ENCODE data around the gene TGFA.

Gene TGFA

DNA sequence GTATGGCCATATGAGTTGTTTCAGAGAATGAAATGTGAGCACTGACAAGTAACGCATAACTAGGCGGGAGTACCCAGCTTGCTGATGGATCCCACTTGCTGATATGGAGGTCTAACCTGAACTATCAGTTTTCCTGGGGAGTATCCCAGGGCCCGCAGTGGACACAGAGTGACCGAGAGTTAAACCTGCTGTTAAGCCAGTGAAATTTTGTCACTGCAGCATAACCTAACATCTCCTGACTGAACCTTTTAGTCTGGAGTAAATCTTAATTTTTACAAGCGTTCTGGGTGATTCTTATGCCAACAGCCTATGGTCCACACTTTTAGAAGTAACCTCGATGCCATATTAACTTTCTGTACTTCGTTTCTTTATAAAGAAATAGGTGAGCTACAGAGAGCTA, 54.4 kb downstream of the TGFA start:
- no peak for DNase-seq (ENCODE audit: low read depth in 1 of 2, low spot score in 1 of 2)

- no peak for DNase-seq (ENCODE audit: low read depth in 1 of 2, low spot score in 1 of 2)
Observed at GRCh38 chr2:70498528-70498927, 55.1 kb downstream of the TGFA start.

DNA sequence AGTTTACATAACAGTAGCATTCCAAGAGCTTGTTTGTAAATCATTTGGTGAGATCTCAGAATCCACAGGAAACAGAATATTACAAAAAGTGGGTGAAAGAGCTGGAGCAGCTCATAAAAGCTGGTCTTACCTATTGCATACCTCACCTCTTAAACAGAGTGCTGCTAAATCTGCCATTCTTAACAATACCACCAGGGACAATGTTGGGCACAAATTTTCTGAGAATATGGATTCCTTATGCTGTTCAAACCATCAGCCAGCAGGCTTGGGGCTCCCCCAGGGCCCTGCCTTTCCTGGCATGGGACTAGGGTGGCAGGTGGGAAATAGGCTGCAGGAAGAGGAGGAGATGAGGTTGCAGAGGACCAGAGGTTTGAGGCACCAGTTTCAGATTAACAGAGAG, 55.6 kb downstream of the TGFA start:
- no peak for DNase-seq (ENCODE audit: low read depth in 1 of 2, low spot score in 1 of 2)

- no peak for DNase-seq (ENCODE audit: low read depth in 1 of 2, low spot score in 1 of 2)
Observed at GRCh38 chr2:70496819-70497218, 56.8 kb downstream of the TGFA start.

GRCh38 chr2:70494293-70494886, 59.2 kb downstream of the TGFA start:
- no peak for DNase-seq (ENCODE audit: low read depth in 1 of 2, low spot score in 1 of 2)

- no peak for DNase-seq (ENCODE audit: low read depth in 1 of 2, low spot score in 1 of 2)
Observed at GRCh38 chr2:70490381-70490780, 63.2 kb downstream of the TGFA start.

DNA sequence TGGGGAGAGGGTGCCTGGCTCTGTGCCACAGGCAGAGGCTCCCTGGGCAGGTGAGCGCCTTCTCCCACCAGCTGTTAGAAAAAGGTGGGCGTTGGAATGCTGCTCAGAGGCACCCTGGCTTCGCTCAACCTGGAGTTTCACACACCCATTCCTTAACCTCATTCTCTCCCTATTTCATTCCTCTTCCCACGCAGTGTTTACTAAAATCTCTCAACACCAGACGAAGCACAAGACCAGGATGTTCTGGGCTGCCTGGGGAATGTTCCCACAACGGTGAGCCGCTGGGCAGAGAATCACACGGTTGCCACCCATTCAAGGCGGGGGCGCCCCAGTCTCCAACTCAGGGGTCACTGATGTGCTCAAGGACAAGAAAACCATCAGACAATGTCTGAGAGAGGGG, 64.5 kb downstream of the TGFA start:
- DNase-seq (ENCODE audit: low read depth in 1 of 2, low spot score in 1 of 2), result no peak

- DNase-seq (ENCODE audit: low read depth in 1 of 2, low spot score in 1 of 2), result no peak
Observed at GRCh38 chr2:70484086-70484485, 69.5 kb downstream of the TGFA start.

DNA sequence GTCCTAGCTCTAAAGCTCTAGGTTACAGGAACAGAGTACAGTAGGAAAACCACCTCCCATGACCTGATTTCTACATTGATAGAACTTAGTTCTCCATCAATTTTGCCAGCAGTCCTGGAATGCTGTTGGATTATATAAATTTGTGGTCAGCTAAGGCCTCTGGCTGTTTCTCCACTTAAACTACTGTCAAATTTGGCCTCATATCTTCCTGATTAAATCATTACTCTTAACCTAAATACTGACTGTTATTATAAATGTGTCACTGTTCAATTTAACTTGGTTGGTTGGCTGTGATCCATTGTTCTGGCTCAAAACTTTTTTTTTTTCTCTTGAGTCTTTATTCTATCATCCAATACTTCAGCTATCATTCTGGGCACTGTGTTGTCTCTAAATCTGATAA, 71.2 kb downstream of the TGFA start:
- no peak for DNase-seq (ENCODE audit: low read depth in 1 of 2, low spot score in 1 of 2)

DNA sequence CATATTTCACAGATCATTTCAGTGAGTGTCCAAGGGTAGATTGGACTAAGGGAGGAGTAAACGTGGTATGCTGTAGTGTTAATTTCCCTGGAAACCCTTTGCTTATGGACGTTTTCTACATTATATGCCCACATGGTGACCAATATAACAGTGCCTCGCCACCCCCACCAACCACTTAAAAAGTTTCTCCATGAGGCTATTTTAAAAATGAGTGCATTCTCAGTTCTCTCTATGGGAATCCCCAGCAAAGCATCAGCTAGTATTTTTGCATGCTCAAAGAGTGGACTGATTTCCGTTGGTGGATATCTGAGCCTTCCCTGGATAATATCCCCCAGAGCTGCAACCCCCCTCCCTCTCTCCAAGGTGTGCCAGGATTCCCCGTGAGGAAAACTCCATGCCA, 73.2 kb downstream of the TGFA start:
- no peak for DNase-seq (ENCODE audit: low read depth in 1 of 2, low spot score in 1 of 2)

DNA sequence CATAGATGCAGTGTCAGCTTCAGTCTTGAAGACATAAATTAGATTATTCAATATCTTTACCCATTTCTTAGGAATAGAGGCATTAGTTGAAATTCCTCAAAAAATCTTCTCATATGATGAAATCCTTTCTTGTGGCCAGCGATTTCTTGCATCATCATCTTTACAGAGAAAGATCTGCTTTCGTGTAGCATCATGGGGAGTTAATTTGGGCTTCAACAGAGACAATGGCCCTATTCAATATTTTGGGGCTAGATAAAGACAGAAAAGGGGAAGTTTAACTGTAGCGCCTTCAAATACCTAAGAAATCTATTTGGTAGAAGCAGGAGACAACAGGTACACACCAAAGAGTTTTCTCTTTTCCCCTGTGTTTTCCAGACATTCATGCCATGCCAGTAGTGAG, 73.8 kb downstream of the TGFA start:
- no peak for DNase-seq (ENCODE audit: low read depth in 1 of 2, low spot score in 1 of 2)

DNA sequence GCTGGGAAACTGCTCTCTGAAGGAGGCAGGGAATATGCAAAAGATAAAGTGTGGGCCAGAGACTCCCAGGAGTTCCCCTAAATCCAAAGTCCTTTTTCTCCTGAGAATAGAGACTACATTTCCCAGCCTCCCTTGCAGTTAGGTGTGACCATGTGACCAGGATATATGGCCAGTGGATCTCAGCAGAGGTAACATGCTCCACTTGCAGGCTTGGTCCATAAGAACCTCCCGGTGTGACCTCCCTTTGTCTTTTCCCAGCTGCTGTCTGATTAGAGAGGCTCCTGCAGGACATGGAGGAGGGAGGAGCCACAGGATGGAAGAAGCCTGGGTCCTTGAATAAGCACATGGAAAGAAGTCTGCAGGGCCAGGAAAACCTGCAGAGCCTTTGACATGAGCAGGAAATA, 76.2 kb downstream of the TGFA start:
- no peak for DNase-seq (ENCODE audit: low read depth in 1 of 2, low spot score in 1 of 2)

DNA sequence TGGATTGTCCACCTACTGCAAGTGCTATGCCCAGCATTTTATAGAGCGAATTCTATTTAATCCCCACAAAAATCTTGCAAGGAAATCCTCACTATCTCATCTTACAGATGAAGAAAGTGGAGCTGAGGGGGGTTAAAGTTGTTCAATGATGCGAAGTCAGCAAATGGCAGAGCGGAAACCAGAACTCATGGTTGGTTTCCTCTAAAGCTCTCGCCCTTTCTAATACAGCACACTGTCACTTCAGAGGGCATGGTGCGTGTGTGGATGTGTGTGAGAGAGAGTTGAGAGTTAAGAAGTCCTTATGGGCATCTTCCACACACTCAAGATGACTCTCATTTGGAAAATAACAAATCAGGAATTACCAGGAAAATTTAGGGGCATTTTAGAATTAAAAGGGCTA, 78.4 kb downstream of the TGFA start:
- DNase-seq (ENCODE audit: low read depth in 1 of 2, low spot score in 1 of 2), result no peak

GRCh38 chr2:70474256-70474848, 79.3 kb downstream of the TGFA start:
- DNase-seq (ENCODE audit: low read depth in 1 of 2, low spot score in 1 of 2), result no peak

- DNase-seq (ENCODE audit: low read depth in 1 of 2, low spot score in 1 of 2), result no peak
Observed at GRCh38 chr2:70473101-70473722, 80.4 kb downstream of the TGFA start.

GRCh38 chr2:70472221-70472890, 81.3 kb downstream of the TGFA start:
- no peak for DNase-seq (ENCODE audit: low read depth in 1 of 2, low spot score in 1 of 2)

GRCh38 chr2:70471129-70471528, 82.5 kb downstream of the TGFA start:
- DNase-seq (ENCODE audit: low read depth in 1 of 2, low spot score in 1 of 2), result no peak

DNA sequence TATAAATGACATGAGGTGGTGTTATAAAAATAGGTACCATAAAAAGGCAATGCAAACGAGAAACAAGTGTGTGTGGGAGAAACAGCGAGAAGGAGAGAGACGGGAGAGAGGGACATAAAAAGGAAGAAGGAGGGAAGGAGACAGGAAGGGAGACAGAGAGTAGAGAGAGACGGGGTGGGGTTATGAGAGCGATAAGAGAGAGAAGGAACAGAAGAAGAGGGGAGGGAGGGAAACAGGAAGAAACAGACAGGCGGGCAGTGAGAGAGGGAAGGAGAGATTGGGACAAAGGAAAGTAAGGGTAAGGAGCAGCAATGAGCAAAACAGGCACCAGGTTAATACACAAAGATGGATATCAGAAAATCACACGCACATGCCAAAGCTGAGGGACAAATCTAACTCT, 83.7 kb downstream of the TGFA start:
- DNase-seq (ENCODE audit: low read depth in 1 of 2, low spot score in 1 of 2), result no peak

- no peak for DNase-seq (ENCODE audit: low read depth in 1 of 2, low spot score in 1 of 2)
Observed at GRCh38 chr2:70469435-70469834, 84.2 kb downstream of the TGFA start.

GRCh38 chr2:70468878-70469277, 84.7 kb downstream of the TGFA start:
- no peak for DNase-seq (ENCODE audit: low read depth in 1 of 2, low spot score in 1 of 2)

DNA sequence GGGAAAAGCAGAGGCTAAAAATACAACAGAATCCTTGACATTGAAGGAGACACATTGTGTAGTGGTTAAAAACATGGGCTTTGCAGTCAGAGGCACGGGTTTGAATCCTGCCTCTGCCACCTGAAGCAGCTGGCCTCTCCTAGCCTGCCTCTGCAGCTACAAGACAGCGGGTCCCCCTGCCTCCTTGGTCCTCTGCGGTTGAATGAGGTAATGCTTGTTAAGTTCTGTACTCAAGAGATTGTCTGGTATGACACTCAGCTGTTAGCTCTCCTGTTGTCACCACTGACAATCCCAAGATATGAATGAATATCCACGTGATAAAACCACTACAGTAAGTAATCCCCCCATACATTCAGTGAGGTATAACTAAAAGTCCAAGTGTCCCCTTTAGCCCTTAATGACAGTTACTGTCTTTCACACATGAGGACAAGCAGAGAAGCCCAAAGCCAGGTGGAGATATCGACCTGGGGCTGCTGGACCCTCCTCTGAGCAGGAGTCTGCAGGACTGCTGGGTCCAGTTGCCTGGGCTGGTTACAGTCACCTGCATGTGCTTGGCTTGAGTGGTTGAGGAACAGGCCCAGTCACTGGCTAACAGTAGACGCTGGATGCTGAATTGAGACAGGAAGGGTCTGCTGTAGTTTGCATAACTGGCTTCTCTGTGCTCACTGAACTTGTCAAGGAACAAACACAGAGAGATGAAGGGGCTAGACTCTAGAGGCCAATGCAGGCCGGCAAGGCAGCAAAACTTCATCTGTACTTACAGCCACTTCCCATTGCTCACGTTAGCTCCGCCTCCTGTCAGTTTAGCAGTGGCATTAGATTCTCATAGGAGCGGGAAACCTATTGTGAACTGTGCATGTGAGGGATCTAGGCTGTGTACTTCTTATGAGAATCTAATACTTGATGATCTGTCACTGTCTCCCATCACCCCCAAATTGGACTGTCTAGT, 85.5 kb downstream of the TGFA start:
- DNase-seq (ENCODE audit: low read depth in 1 of 2, low spot score in 1 of 2), result no peak

All from stimulated activated CD4-positive, alpha-beta T cell treated with anti-CD3 and anti-CD28 coated beads, Interleukin-15, amount 100 ng/mL, for 1 hour (primary cell).